ENCODE results near the gene YLPM1. TPM values are rescaled to one million over a fixed set of nuclear protein-coding genes. Genes with fewer than 3 reads are reported as not detected.

YLPM1 gene
- total and polyA plus RNA-seq, 12 donors = 24.0 to 58.6 (median 46.5) TPM

- Histone ChIP-seq H3K4me3 (no peak overlapping the region), H3K36me3 (replicated peaks in 1 of 2) (no peaks in the 10 kb centered on the region), H3K27me3 (no peaks in the 10 kb centered on the region), H3K27ac (no peak overlapping the region), H3K9me3 (replicated peaks in 1 of 3) (no peaks in the 10 kb centered on the region), H3K4me1 (replicated peaks in 1 of 2) (peaks cover 0 to 30% of the 10 kb centered on the region in 2 donors)
- TF ChIP-seq CTCF (IDR thresholded peaks at IDR 0.05) = no peak
- TF ChIP-seq POLR2A (IDR thresholded peaks at IDR 0.05) = no peak
- intact Hi-C loops (cut with DNase I) = no loop called here
- 38 to 50% (median 43%) methylated on average over 5 of the region's 5 CpGs for WGBS, 4 donors
- DNase-seq = peak in 3 of 7 donors; percentile 23 to 58 (median 38)
Measured at GRCh38 chr14:74771399-74771798, 8.3 kb downstream of the YLPM1 start.

- Histone ChIP-seq H3K4me1 (replicated peaks in 1 of 2) (no peaks in the 10 kb centered on the region), H3K9me3 (replicated peaks in 1 of 3) (no peaks in the 10 kb centered on the region), H3K36me3 (replicated peaks in 1 of 2) (peaks cover 0 to 39% of the 10 kb centered on the region in 2 donors), H3K27me3 (no peaks in the 10 kb centered on the region), H3K4me3 (no peak overlapping the region), H3K27ac (no peak overlapping the region)
- intact Hi-C loops (cut with DNase I) = no loop called here
- DNase-seq = no peak
- no peak for TF ChIP-seq POLR2A (IDR thresholded peaks at IDR 0.05)
- no peak for TF ChIP-seq CTCF (IDR thresholded peaks at IDR 0.05)
Measured at GRCh38 chr14:74784634-74785033, 21.5 kb downstream of the YLPM1 start.

GRCh38 chr14:74785056-74785613, 22.0 kb downstream of the YLPM1 start:
- no peak for DNase-seq
- 18 to 39% (median 32%) methylated on average over 1 of the region's 1 CpG for WGBS, 4 donors
- Histone ChIP-seq H3K4me1 (replicated peaks in 1 of 2) (no peaks in the 10 kb centered on the region), H3K27me3 (no peaks in the 10 kb centered on the region), H3K4me3 (no peak overlapping the region), H3K9me3 (replicated peaks in 1 of 3) (no peaks in the 10 kb centered on the region), H3K27ac (no peak overlapping the region), H3K36me3 (replicated peaks in 1 of 2) (peaks cover 0 to 34% of the 10 kb centered on the region in 2 donors)
- TF ChIP-seq CTCF (IDR thresholded peaks at IDR 0.05) (no peak), POLR2A (IDR thresholded peaks at IDR 0.05) (no peak)
- intact Hi-C loops (cut with DNase I) = no loop called here

GRCh38 chr14:74786796-74787315, 23.7 kb downstream of the YLPM1 start:
- Histone ChIP-seq H3K4me3 (no peak overlapping the region), H3K36me3 (replicated peaks in 1 of 2) (peaks cover 0 to 19% of the 10 kb centered on the region in 2 donors), H3K27me3 (no peaks in the 10 kb centered on the region), H3K4me1 (replicated peaks in 1 of 2) (no peaks in the 10 kb centered on the region), H3K27ac (no peak overlapping the region), H3K9me3 (replicated peaks in 1 of 3) (no peaks in the 10 kb centered on the region)
- DNase-seq = no peak
- intact Hi-C loops (cut with DNase I) = no loop called here
- no peak for TF ChIP-seq CTCF (IDR thresholded peaks at IDR 0.05)
- TF ChIP-seq POLR2A (IDR thresholded peaks at IDR 0.05) = no peak
- WGBS, 4 donors = 94 to 98% (median 97%) methylated on average over 2 of the region's 2 CpGs

All from adrenal gland (tissue), 12 donors.